Activated CD4-positive, alpha-beta T cell treated with anti-CD3 and anti-CD28 coated beads, Interleukin-2, amount 10 ng/mL, durations not matched to agents 7 days and 5 days (primary cell): ENCODE results near the gene PPP1R12A. TPM values are rescaled to one million over a fixed set of nuclear protein-coding genes. Genes with fewer than 3 reads are reported as not detected.
A peak's percentile ranks its signal among the peaks of the same experiment; 100 is the strongest.
"Not testable (repeated sequence)": the region's sequence is repeated elsewhere in the genome, so short reads cannot be mapped to it uniquely, and the experiment has no call there.

Source experiments
- CTCF ChIA-PET: fragments of 350-600 bp; sonication (Branson Sonifier 250); formaldehyde crosslinking; loops from one replicate; lab custom pipeline; 2021; ENCODE audit warnings: antibody characterized with exemption; lab: Charles Lee
- POLR2A ChIA-PET: fragments of 350-600 bp; sonication (Branson Sonifier 250); formaldehyde crosslinking; loops from one replicate; lab custom pipeline; 2021; ENCODE audit warnings: antibody characterized with exemption; lab: Charles Lee
- DNase-seq: peaks from one replicate; pipeline ENCODE4 v3.0.0-alpha.2; 2020
- H3K27ac Mint-ChIP-seq: one replicate; pipeline ENCODE4 v1.8.0; 2021; ENCODE audit warnings: mild to moderate bottlenecking, moderate library complexity, mixed read lengths
- H3K27me3 Mint-ChIP-seq: one replicate; pipeline ENCODE4 v1.8.0; 2021; ENCODE audit warnings: mixed read lengths
- H3K36me3 Mint-ChIP-seq: one replicate; pipeline ENCODE4 v1.8.0; 2021; ENCODE audit warnings: low read depth, mixed read lengths
- H3K4me1 Mint-ChIP-seq: one replicate; pipeline ENCODE4 v1.8.0; 2021; ENCODE audit warnings: mixed read lengths
- H3K4me3 Mint-ChIP-seq: one replicate; pipeline ENCODE4 v1.8.0; 2021; ENCODE audit warnings: mild to moderate bottlenecking, moderate library complexity, mixed read lengths
- H3K9me3 Mint-ChIP-seq: one replicate; pipeline ENCODE4 v1.8.0; 2021; ENCODE audit warnings: mixed read lengths
- total RNA-seq, 2 experiments: library from RNA; stranded (reverse); gene quantifications; one replicate each; pipeline ENCODE4 v1.2.3, GENCODE V29; 2021

PPP1R12A gene
- 100 to 1,000 TPM in 1 of 2 experiments, 10 to 100 TPM in 1; 89.4 to 124 TPM for total RNA-seq

GRCh38 chr12:79935021-79935623 is at the start of gene PPP1R12A:
Gene PPP1R12A (minus strand): TSS chr12:79935097. CDS start chr12:79934931, 166 bp downstream.
- Mint-ChIP-seq H3K27me3 (no peaks in the 10 kb centered on the region), H3K9me3 (no peaks in the 10 kb centered on the region), H3K4me1 (peaks cover 39% of the 10 kb centered on the region), H3K36me3 (peaks cover 11% of the 10 kb centered on the region), H3K4me3 (peak within 1 kb of the TSS; percentile 97), H3K27ac (peak within 1 kb of the TSS; percentile 97)
- ChIA-PET POLR2A (no interaction called here), CTCF (interaction anchor here (0.7 kb wide), 1 partner anchor 14 kb away, joined by 3 read pairs; no protein-coding TSS in a partner anchor)
- DNase-seq, result peak; percentile 94

DNA sequence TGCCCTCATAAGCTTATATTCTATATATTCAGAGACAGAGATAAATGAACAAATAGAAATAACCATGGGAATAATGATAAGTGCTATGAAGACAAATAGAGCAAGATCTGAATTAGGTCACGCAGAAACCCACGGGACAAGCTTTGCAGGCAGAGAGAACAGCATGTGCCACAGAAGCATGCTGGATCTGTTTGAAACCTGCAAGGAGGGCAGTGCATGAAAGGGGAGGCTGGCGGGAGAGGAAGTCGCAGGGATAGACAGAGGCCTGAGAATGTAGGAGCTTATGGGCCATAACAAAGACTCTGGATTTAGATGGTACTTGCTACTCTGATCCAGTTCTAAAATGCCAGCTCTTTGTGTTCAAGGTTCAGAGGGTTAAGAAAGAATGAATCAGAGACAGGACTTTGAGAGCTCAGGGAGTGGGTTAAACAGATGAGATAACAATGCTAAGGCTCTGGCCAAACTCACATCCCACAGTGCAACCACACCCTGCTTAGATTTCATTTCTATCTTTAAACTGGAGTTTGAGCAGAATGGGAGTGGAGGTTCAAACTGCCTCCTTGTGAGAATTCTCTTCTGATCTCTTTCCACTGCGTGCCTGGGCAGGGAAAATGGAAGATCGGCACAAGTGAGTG is 49.2 kb upstream of the PPP1R12A start:
- Mint-ChIP-seq H3K4me1 (no peaks in the 10 kb centered on the region), H3K27ac (no peak overlapping the region), H3K27me3 (peaks cover 29% of the 10 kb centered on the region), H3K4me3 (no peak overlapping the region), H3K9me3 (no peaks in the 10 kb centered on the region), H3K36me3 (no peaks in the 10 kb centered on the region)
- ChIA-PET POLR2A (no interaction called here), CTCF (no interaction called here)
- DNase-seq, result no peak

- DNase-seq, result no peak
- Mint-ChIP-seq H3K4me3 (no peak overlapping the region), H3K36me3 (no peaks in the 10 kb centered on the region), H3K9me3 (no peaks in the 10 kb centered on the region), H3K27ac (no peak overlapping the region), H3K27me3 (peaks cover 28% of the 10 kb centered on the region), H3K4me1 (no peaks in the 10 kb centered on the region)
- POLR2A ChIA-PET, result no interaction called here
- CTCF ChIA-PET, result no interaction called here
Observed at GRCh38 chr12:79983492-79983891, 48.6 kb upstream of the PPP1R12A start.

- Mint-ChIP-seq H3K36me3 (no peaks in the 10 kb centered on the region), H3K4me3 (no peak overlapping the region), H3K27ac (no peak overlapping the region), H3K9me3 (no peaks in the 10 kb centered on the region), H3K4me1 (no peaks in the 10 kb centered on the region), H3K27me3 (peaks cover 27% of the 10 kb centered on the region)
- ChIA-PET POLR2A (no interaction called here), CTCF (interaction anchor here (0.6 kb wide), 1 partner anchor 20 kb away, joined by 3 read pairs; no protein-coding TSS in a partner anchor)
- no peak for DNase-seq
Observed at GRCh38 chr12:79982086-79983062, 47.5 kb upstream of the PPP1R12A start.

DNA sequence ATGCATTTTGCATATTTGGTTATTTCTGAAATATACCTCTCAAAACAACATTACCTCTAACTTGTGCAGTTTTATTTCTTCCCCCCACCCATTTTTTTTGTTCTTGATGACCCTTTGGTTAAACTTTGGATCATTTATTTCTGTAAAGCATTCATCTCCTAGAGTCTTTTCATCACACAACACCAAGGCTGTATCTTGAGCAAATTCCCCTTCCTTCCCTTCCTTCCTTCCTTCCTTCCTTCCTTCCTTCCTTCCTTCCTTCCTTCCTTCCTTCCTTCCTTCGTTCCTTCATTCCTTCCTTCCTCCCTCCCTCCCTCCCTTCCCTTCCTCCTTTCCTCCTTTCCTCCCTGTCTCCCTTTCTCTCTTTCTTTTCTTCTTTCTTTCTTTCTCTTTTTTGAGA is 43.8 kb upstream of the PPP1R12A start:
- POLR2A ChIA-PET, result no interaction called here
- no peaks in the 10 kb centered on the region for H3K36me3 Mint-ChIP-seq
- CTCF ChIA-PET, result no interaction called here
- no peak overlapping the region for H3K27ac Mint-ChIP-seq
- no peaks in the 10 kb centered on the region for H3K4me1 Mint-ChIP-seq
- H3K4me3 Mint-ChIP-seq, result no peak overlapping the region
- peaks cover 21% of the 10 kb centered on the region for H3K27me3 Mint-ChIP-seq
- DNase-seq, result no peak
- H3K9me3 Mint-ChIP-seq, result no peaks in the 10 kb centered on the region

DNA sequence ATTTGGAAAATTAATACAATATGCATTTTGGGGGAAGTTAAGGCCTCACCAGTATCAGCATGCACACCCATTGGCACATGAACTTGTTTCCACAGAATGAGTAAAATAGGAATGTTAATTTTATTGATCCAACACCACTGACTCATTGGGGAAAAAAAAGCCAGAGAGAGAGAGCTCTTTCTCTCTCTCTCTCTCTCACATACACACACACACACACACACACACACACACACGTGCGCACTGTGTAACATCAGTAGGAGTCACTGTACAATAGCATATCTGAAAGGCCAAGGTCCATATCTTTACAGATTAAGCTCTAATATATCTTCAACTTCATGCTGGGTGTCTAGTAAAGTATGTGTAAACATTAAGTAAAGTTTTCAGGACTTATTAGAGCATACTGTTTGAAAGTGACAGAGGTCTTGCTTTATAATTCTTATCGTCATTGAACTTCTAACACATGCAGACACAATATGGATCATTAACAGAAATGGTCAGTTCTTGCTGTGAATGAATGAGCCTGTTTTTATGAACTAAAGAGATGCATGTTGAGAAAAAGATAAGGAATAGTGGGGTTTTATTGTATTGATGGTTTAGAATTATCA is 43.1 kb upstream of the PPP1R12A start:
- H3K4me3 Mint-ChIP-seq, POLR2A ChIA-PET, H3K9me3 Mint-ChIP-seq, H3K27ac Mint-ChIP-seq, DNase-seq, H3K36me3 Mint-ChIP-seq, H3K4me1 Mint-ChIP-seq: not testable (repeated sequence)
- H3K27me3 Mint-ChIP-seq, result peaks cover 21% of the 10 kb centered on the region
- CTCF ChIA-PET, result interaction anchor here (0.5 kb wide), 1 partner anchor 251 kb away, joined by 3 read pairs; no protein-coding TSS in a partner anchor

DNA sequence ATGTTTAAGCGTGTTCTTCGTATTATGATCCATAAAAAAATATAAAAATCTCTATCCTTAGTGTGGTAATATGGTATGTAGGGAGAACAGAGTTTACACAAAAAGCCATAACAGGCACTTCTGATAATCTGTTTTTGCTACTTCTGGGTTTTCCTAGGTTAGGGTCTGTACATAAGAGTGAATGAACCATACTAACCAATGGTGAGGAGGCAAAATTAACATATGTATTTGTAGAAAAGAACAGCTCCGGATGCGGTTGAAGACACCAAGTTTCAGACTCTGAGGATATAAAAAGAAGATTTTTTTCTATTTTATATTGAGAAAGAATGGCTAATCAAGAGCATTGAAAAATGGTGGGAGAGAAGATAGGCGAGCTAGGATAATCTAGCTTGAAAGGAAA is 40.2 kb upstream of the PPP1R12A start:
- ChIA-PET CTCF (no interaction called here), POLR2A (no interaction called here)
- no peak for DNase-seq

DNA sequence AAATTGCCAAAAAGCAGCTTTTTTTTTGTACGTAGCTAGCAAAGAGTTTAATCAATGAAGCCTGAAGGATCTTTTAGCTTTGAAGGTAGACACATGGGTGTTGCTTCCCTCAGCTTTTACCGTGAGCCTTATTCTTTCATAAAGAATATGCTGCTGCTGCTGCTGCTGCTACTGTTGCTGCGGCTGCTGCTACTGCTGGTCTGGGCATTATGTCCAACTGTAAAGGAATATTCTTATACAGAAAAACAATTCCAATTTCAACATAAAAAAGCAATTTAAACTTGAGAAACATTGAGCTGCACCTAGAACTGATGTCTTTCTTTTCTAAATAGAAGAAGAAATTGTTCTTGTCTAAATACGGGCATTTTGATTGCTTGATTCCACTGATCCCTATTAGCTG is 38.9 kb upstream of the PPP1R12A start:
- Mint-ChIP-seq H3K4me1 (no peaks in the 10 kb centered on the region), H3K36me3 (no peaks in the 10 kb centered on the region), H3K9me3 (no peaks in the 10 kb centered on the region), H3K27me3 (peaks cover 10% of the 10 kb centered on the region), H3K27ac (no peak overlapping the region), H3K4me3 (no peak overlapping the region)
- CTCF ChIA-PET, result interaction anchor here (0.7 to 1.1 kb wide), 3 partner anchors 10 to 355 kb away, joined by 3 read pairs; no protein-coding TSS in a partner anchor
- POLR2A ChIA-PET, result no interaction called here
- no peak for DNase-seq

More for the DNA sequence above, 40.2 kb upstream of the PPP1R12A start:
- H3K27ac Mint-ChIP-seq, result no peak overlapping the region
- no peaks in the 10 kb centered on the region for H3K36me3 Mint-ChIP-seq
- H3K4me1 Mint-ChIP-seq, result no peaks in the 10 kb centered on the region
- no peaks in the 10 kb centered on the region for H3K9me3 Mint-ChIP-seq
- H3K27me3 Mint-ChIP-seq, result peaks cover 10% of the 10 kb centered on the region
- no peak overlapping the region for H3K4me3 Mint-ChIP-seq

- Mint-ChIP-seq H3K4me3 (no peak overlapping the region), H3K36me3 (no peaks in the 10 kb centered on the region), H3K27ac (no peak overlapping the region), H3K27me3 (peaks cover 12% of the 10 kb centered on the region), H3K4me1 (no peaks in the 10 kb centered on the region), H3K9me3 (no peaks in the 10 kb centered on the region)
- DNase-seq, result no peak
- POLR2A ChIA-PET, result no interaction called here
- CTCF ChIA-PET, result interaction anchor here (0.6 kb wide), 1 partner anchor 9 kb away, joined by 3 read pairs; no protein-coding TSS in a partner anchor
Observed at GRCh38 chr12:79964100-79964627, 29.3 kb upstream of the PPP1R12A start.

GRCh38 chr12:79961411-79961810 is 26.5 kb upstream of the PPP1R12A start:
- H3K36me3 Mint-ChIP-seq, result no peaks in the 10 kb centered on the region
- no peak overlapping the region for H3K27ac Mint-ChIP-seq
- H3K27me3 Mint-ChIP-seq, result peaks cover 9% of the 10 kb centered on the region
- CTCF ChIA-PET, result interaction anchor here (1.1 kb wide), 1 partner anchor 11 kb away, joined by 4 read pairs; no protein-coding TSS in a partner anchor
- POLR2A ChIA-PET, result no interaction called here
- no peak overlapping the region for H3K4me3 Mint-ChIP-seq
- no peaks in the 10 kb centered on the region for H3K9me3 Mint-ChIP-seq
- H3K4me1 Mint-ChIP-seq, result no peaks in the 10 kb centered on the region
- DNase-seq, result no peak

DNA sequence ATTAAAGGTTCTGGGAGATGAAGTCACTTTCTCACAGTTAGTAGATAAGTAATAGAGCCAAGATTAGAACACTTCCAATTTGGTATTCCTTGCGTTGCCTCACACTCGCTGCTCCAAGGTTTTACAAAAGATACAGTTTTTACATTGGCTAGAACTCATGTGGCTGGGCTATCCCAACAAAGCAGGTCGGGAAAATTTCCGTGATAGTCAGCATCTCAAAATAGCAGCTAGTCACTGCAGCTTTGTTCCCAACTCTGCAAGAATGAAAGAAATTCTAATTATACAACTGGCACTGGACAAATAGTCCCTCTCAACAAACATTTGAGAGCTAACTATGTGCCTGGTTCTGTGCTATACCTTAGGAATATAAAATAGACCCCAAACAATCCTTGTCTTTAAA is 24.6 kb upstream of the PPP1R12A start:
- DNase-seq, result no peak
- peaks cover 2% of the 10 kb centered on the region for H3K4me1 Mint-ChIP-seq
- ChIA-PET POLR2A (no interaction called here), CTCF (no interaction called here)
- H3K27me3 Mint-ChIP-seq, result peaks cover 12% of the 10 kb centered on the region
- H3K9me3 Mint-ChIP-seq, result peaks cover 9% of the 10 kb centered on the region
- H3K36me3 Mint-ChIP-seq, result peaks cover 6% of the 10 kb centered on the region
- H3K4me3 Mint-ChIP-seq, result no peak overlapping the region
- H3K27ac Mint-ChIP-seq, result no peak overlapping the region

DNA sequence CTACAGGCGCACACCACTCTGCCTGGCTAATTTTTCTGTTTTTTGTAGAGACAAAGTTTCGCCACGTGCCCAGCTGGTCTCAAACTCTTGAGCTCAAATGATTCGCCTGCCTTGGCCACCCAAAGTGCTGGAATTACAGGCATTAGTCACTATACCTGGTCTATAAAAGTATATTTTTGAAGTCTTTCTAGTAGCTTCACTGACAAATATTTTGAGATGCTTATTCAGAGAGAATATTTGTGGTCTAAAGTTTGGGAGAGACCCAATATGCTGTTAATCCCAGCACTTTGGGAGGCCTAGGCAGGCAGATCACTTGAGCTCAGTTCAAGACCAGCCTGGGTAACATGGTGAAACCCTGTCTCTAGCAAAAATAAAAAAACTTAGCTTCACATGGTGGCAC is 22.0 kb upstream of the PPP1R12A start:
- ChIA-PET POLR2A (no interaction called here), CTCF (no interaction called here)
- no peak overlapping the region for H3K27ac Mint-ChIP-seq
- H3K27me3 Mint-ChIP-seq, result peaks cover 23% of the 10 kb centered on the region
- H3K9me3 Mint-ChIP-seq, result peaks cover 9% of the 10 kb centered on the region
- DNase-seq, result no peak
- peaks cover 6% of the 10 kb centered on the region for H3K36me3 Mint-ChIP-seq
- peaks cover 10% of the 10 kb centered on the region for H3K4me1 Mint-ChIP-seq
- no peak overlapping the region for H3K4me3 Mint-ChIP-seq
